HCT116 (cell line): ENCODE results near the gene DPP10. TPM values are rescaled to one million over a fixed set of nuclear protein-coding genes. Genes with fewer than 3 reads are reported as not detected.

Experiments
- ATAC-seq: fragments of 200-7000 bp; cut with Tn5 transposase; 2 replicates; pipeline ENCODE4 v1.9.1; 2020; ENCODE audit warnings: mild to moderate bottlenecking, moderate library complexity
- BruUV-seq: library from RNA; stranded (reverse); fragments of 400-500 nt; replicated peaks from 2 replicates; lab custom pipeline; 2021; lab: Mats Ljungman, UMichigan
- CTCF ChIA-PET: fragments of 300-600 bp; sonication (Branson Sonifier 250); formaldehyde crosslinking; loops from one replicate; lab custom pipeline; 2021; ENCODE audit warnings: antibody characterized with exemption; lab: Charles Lee
- POLR2A ChIA-PET: fragments of 300-600, 350-600 bp; sonication (Branson Sonifier 250); formaldehyde crosslinking; loops from one replicate; lab custom pipeline; 2021; ENCODE audit warnings: antibody characterized with exemption; lab: Charles Lee
- RAD21 ChIA-PET, 2 experiments: fragments of 300-600 bp; sonication (Branson Sonifier 250); formaldehyde crosslinking; loops; one replicate each; lab custom pipeline; 2023; ENCODE audit warnings: low total read pairs in 2 of 2; ENCODE audit not compliant: uncharacterized antibody in 2 of 2, unreplicated experiment in 2 of 2, low non-redundant PET in 1 of 2; lab: Charles Lee
- DNase-seq: peaks from one replicate; pipeline ENCODE4 v3.0.0-alpha.2; 2010; ENCODE audit warnings: low read depth, low spot score
- H2AFZ ChIP-seq: fragments of 200-600 bp; shearing (Covaris generic), sonication (generic); 2 replicates; pipeline ENCODE4 v1.6.1; 2017; ENCODE audit warnings: low read depth, mixed run types, mixed read lengths, antibody characterized with exemption, low read length; ENCODE audit not compliant: poor library complexity, severe bottlenecking
- H3K27ac ChIP-seq: 2 replicates; pipeline ENCODE4 v1.5.1; 2012; ENCODE audit warnings: low read depth, low read length
- H3K27me3 ChIP-seq: fragments of 200-600 bp; sonication (generic); 2 replicates; pipeline ENCODE4 v1.6.1; 2016; ENCODE audit warnings: mixed run types, low read length, mixed read lengths; ENCODE audit not compliant: insufficient read depth
- H3K36me3 ChIP-seq, 2 experiments: fragments of 200-500 bp in 1 of 2; fragments of 200-600 bp in 1 of 2; sonication (Bioruptor generic) in 1 of 2; sonication (generic) in 1 of 2; 2 replicates each; pipeline versions ENCODE4 v1.5.1 to v1.6.1; 2014 to 2016; ENCODE audit warnings: low read length in 2 of 2, inconsistent platforms in 1 of 2, mixed read lengths in 1 of 2, mixed run types in 1 of 2; ENCODE audit not compliant: insufficient read depth in 2 of 2, control insufficient read depth in 1 of 2
- H3K4me1 ChIP-seq, 2 experiments: fragments of 200-600 bp in 1 of 2; sonication (generic) in 1 of 2; 2 replicates each; pipeline versions ENCODE4 v1.5.1 to v1.6.1; 2012 to 2017; ENCODE audit warnings: low read length in 2 of 2, inconsistent platforms in 1 of 2, mild to moderate bottlenecking in 1 of 2, mixed read lengths in 1 of 2, mixed run types in 1 of 2, moderate library complexity in 1 of 2; ENCODE audit not compliant: insufficient read depth in 2 of 2, control insufficient read depth in 1 of 2
- H3K4me2 ChIP-seq: fragments of 200-600 bp; sonication (generic); 2 replicates; pipeline ENCODE4 v1.6.1; 2017; ENCODE audit warnings: mixed run types, low read length, mixed read lengths
- H3K4me3 ChIP-seq, 2 experiments: fragments of 200-600 bp in 1 of 2; sonication (generic) in 1 of 2; replicated peaks in 1 of 2; 2 replicates each; pipeline ENCODE4 v1.5.1; 2011 to 2016; ENCODE audit warnings: low read length in 2 of 2, control low read depth in 1 of 2, low read depth in 1 of 2, mild to moderate bottlenecking in 1 of 2, mixed read lengths in 1 of 2, mixed run types in 1 of 2
- H3K79me2 ChIP-seq: fragments of 200-600 bp; sonication (generic); 2 replicates; pipeline ENCODE4 v1.6.1; 2017; ENCODE audit warnings: mild to moderate bottlenecking, mixed run types, low read length, moderate library complexity, mixed read lengths; ENCODE audit not compliant: insufficient read depth
- H3K9ac ChIP-seq: fragments of 200-600 bp; sonication (generic); 2 replicates; pipeline ENCODE4 v1.6.1; 2016; ENCODE audit warnings: low read length, mixed read lengths
- H3K9me2 ChIP-seq: fragments of 200-600 bp; sonication (generic), shearing (Covaris generic); 2 replicates; pipeline ENCODE4 v1.6.1; 2017; ENCODE audit warnings: mixed run types, mild to moderate bottlenecking, moderate library complexity; ENCODE audit not compliant: insufficient read depth
- H3K9me3 ChIP-seq, 2 experiments: fragments of 200-500 bp in 1 of 2; fragments of 200-600 bp in 1 of 2; sonication (Bioruptor generic) in 1 of 2; sonication (generic) in 1 of 2; 2 replicates each; pipeline ENCODE4 v1.6.1; 2014 to 2017; ENCODE audit warnings: low read length in 2 of 2, mixed read lengths in 2 of 2, inconsistent platforms in 1 of 2, low read depth in 1 of 2, mild to moderate bottlenecking in 1 of 2, mixed run types in 1 of 2, moderate library complexity in 1 of 2; ENCODE audit not compliant: control insufficient read depth in 1 of 2, insufficient read depth in 1 of 2
- H4K20me1 ChIP-seq: fragments of 200-600 bp; sonication (generic), shearing (Covaris generic); 2 replicates; pipeline ENCODE4 v1.6.1; 2017; ENCODE audit warnings: mixed run types, mild to moderate bottlenecking, moderate library complexity; ENCODE audit not compliant: insufficient read depth
- CBX3 ChIP-seq: IDR thresholded peaks from 2 replicates; pipeline ENCODE4 v1.6.1; 2012; ENCODE audit warnings: low read depth
- CEBPB ChIP-seq: IDR thresholded peaks from 2 replicates; pipeline ENCODE4 v1.6.1; 2012; ENCODE audit warnings: low read depth
- ELF1 ChIP-seq: IDR thresholded peaks from 2 replicates; pipeline ENCODE4 v1.6.1; 2012; ENCODE audit warnings: low read depth, borderline replicate concordance
- EZH2phosphoT487 ChIP-seq: fragments of 200-600 bp; IDR thresholded peaks from 2 replicates; pipeline ENCODE4 v1.6.1; 2018; ENCODE audit warnings: antibody characterized with exemption, borderline replicate concordance
- FOSL1 ChIP-seq: IDR thresholded peaks from 2 replicates; pipeline ENCODE4 v1.6.1; 2012; ENCODE audit warnings: low read depth
- JUND ChIP-seq: IDR thresholded peaks from 2 replicates; pipeline ENCODE4 v1.6.1; 2012
- POLR2A ChIP-seq: IDR thresholded peaks from 2 replicates; pipeline ENCODE4 v1.7.0; 2011; ENCODE audit warnings: borderline replicate concordance; ENCODE audit not compliant: insufficient read depth, insufficient read length; ENCODE audit errors: extremely low read depth
- POLR2AphosphoS5 ChIP-seq: IDR thresholded peaks from 2 replicates; pipeline ENCODE4 v1.6.1; 2011; ENCODE audit warnings: mild to moderate bottlenecking, low read depth, low read length, moderate library complexity
- RAD21 ChIP-seq: IDR thresholded peaks from 2 replicates; pipeline ENCODE4 v1.6.1; 2012; ENCODE audit warnings: low read depth, mild to moderate bottlenecking
- SIN3A ChIP-seq: IDR thresholded peaks from 2 replicates; pipeline ENCODE4 v1.6.1; 2012; ENCODE audit warnings: low read depth
- SP1 ChIP-seq: IDR thresholded peaks from 2 replicates; pipeline ENCODE4 v1.6.1; 2012; ENCODE audit warnings: low read depth
- TCF7L2 ChIP-seq: IDR thresholded peaks from 2 replicates; pipeline ENCODE4 v1.7.0; 2011; ENCODE audit warnings: borderline replicate concordance, inconsistent platforms; ENCODE audit not compliant: insufficient read depth, insufficient read length; ENCODE audit errors: extremely low read depth
- YY1 ChIP-seq: IDR thresholded peaks from 2 replicates; pipeline ENCODE4 v1.6.1; 2011; ENCODE audit warnings: low read length, low read depth, moderate library complexity, mild to moderate bottlenecking; ENCODE audit not compliant: insufficient replicate concordance; ENCODE audit errors: extremely low read depth
- ZBTB33 ChIP-seq: IDR thresholded peaks from 2 replicates; pipeline ENCODE4 v1.6.1; 2011; ENCODE audit warnings: mild to moderate bottlenecking, low read length, moderate library complexity; ENCODE audit not compliant: insufficient replicate concordance; ENCODE audit errors: extremely low read depth
- ZFX ChIP-seq: fragments of 450-650 bp; IDR thresholded peaks from 2 replicates; pipeline ENCODE4 v1.6.1; 2017
- intact Hi-C: fragments of 100-400 bp; cut with micrococcal nuclease; formaldehyde crosslinking; loops from 2 replicates; pipeline ENCODE4 v1.10.0; 2022
- total RNA-seq: library from RNA; stranded (reverse); gene quantifications from one replicate; pipeline ENCODE4 v1.2.1, GENCODE V29; 2021; ENCODE audit not compliant: unreplicated experiment
- TF ChIP-seq, protein P1 (sequence below): IDR thresholded peaks from 2 replicates; pipeline ENCODE4 v1.6.1; 2012; ENCODE audit warnings: low read depth
- TF ChIP-seq, protein P2 (sequence below): IDR thresholded peaks from 2 replicates; pipeline ENCODE4 v1.6.1; 2012

The DPP10 gene
- total RNA-seq, 1 experiment from 2014 or later, result not detected

DNA sequence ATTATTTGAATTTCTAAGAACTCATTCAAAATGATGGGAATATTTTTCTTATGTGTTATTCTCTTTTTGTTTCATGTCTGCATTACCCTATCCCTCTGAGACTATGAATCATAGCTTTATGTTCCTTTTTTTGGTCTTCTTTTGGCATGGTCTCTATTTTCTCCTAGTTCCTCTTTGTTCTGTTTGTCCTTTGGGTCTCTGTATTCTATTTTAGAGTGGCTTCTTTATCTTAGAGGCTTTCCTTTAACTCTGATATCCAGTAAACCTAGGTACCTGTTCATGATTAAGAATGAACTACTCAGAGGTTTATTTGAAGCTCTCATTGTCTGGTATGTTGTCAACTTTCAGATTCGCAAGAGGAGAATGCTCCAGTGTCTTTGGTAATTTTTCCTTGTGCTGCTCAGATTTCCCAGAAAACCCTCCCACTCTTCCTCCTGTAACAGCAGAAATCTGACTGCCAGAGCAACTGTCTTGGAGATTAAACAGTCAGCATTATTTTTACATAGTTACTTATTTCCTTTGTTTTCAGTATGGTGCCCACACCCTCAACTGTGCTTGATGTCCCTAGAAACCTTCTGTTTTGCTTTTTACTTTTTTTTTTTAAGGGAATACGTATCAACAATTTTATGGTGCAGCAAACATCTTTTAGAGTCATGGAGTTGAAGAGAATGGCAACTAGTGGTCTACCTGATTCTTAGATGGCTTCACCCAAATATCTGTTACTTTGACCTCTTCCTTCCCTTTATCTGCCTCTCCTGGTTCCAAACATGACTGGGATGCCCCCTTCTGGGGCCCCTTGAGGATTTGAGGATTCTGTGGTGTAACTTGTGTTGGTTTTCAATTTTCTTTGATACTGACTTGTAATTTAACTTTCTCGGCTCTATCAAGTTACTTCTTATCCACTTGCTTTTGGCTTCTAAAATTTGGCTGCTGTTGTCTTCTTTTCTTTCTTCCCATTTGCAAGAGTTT is 92.0 kb downstream of the DPP10 start:
- Histone ChIP-seq H3K4me1 (no peaks in the 10 kb centered on the region), H4K20me1 (no peaks in the 10 kb centered on the region), H3K9me2 (no peaks in the 10 kb centered on the region), H3K9me3 (peaks cover 4 to 7% of the 10 kb centered on the region in 2 experiments; a peak in 2 of 4 replicates), H3K4me3 (no peak overlapping the region), H3K79me2 (no peaks in the 10 kb centered on the region), H2AFZ (no peak overlapping the region), H3K27me3 (no peaks in the 10 kb centered on the region), H3K9ac (no peak overlapping the region), H3K36me3 (no peaks in the 10 kb centered on the region), H3K27ac (no peak overlapping the region), H3K4me2 (no peak overlapping the region)
- TF ChIP-seq ZFX (no peak), SIN3A (no peak), CBX3 (no peak), ZBTB33 (no peak), FOSL1 (no peak), JUND (no peak), SP1 (no peak), RAD21 (no peak), TCF7L2 (no peak), CEBPB (no peak), ELF1 (no peak), POLR2A (no peak), POLR2AphosphoS5 (no peak), YY1 (no peak), EZH2phosphoT487 (no peak)
- TF ChIP-seq, protein P1, sequence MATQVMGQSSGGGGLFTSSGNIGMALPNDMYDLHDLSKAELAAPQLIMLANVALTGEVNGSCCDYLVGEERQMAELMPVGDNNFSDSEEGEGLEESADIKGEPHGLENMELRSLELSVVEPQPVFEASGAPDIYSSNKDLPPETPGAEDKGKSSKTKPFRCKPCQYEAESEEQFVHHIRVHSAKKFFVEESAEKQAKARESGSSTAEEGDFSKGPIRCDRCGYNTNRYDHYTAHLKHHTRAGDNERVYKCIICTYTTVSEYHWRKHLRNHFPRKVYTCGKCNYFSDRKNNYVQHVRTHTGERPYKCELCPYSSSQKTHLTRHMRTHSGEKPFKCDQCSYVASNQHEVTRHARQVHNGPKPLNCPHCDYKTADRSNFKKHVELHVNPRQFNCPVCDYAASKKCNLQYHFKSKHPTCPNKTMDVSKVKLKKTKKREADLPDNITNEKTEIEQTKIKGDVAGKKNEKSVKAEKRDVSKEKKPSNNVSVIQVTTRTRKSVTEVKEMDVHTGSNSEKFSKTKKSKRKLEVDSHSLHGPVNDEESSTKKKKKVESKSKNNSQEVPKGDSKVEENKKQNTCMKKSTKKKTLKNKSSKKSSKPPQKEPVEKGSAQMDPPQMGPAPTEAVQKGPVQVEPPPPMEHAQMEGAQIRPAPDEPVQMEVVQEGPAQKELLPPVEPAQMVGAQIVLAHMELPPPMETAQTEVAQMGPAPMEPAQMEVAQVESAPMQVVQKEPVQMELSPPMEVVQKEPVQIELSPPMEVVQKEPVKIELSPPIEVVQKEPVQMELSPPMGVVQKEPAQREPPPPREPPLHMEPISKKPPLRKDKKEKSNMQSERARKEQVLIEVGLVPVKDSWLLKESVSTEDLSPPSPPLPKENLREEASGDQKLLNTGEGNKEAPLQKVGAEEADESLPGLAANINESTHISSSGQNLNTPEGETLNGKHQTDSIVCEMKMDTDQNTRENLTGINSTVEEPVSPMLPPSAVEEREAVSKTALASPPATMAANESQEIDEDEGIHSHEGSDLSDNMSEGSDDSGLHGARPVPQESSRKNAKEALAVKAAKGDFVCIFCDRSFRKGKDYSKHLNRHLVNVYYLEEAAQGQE, result no peak
- TF ChIP-seq, protein P2, sequence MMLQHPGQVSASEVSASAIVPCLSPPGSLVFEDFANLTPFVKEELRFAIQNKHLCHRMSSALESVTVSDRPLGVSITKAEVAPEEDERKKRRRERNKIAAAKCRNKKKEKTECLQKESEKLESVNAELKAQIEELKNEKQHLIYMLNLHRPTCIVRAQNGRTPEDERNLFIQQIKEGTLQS, result no peak
- DNase-seq (no peak), ATAC-seq (no peak)
- ChIA-PET CTCF (no interaction called here), RAD21 (no interaction called here), POLR2A (no interaction called here)
- no TSS peak for BruUV-seq
- intact Hi-C loops, result no loop called here
